Measurements from ENCODE around the gene STAMBPL1. TPM values are rescaled to one million over a fixed set of nuclear protein-coding genes. Genes with fewer than 3 reads are reported as not detected.
"Not testable (repeated sequence)": the region's sequence is repeated elsewhere in the genome, so short reads cannot be mapped to it uniquely, and the experiment has no call there.

Gene STAMBPL1
- total RNA-seq, 1 donor from 2014 or later, result 15.7 TPM

DNA sequence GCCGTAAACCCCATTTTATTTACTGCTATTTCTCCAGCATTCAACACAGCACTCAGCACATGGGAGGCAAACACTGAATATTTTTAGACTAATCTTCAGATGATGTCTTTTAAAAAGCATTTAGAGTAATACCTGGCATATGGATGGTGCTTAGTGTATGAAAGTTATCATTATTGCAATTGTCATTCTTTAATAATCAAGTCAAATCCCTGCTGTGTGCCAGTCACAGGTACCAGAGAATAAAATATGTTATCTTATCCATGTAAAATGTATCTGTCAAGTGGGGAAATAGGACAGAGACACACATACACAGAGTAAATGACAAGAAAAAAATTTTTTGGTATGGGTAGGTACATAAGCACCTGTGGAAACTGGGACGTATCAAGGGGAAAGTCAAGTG lies 46.9 kb upstream of the STAMBPL1 start:
- H3K36me3 ChIP-seq, result no peaks in the 10 kb centered on the region
- no peaks in the 10 kb centered on the region for H3K4me1 ChIP-seq
- no peak for DNase-seq (ENCODE audit: extremely low spot score in 2 of 2)
- H3K9me3 ChIP-seq, result no peaks in the 10 kb centered on the region
- intact Hi-C loops (cut with DNase I), result loop anchor here (10.0 kb wide), 1 partner anchor 382 kb away; no protein-coding TSS in a partner anchor
- H3K27me3 ChIP-seq, result no peaks in the 10 kb centered on the region
- H3K4me3 ChIP-seq, result no peak overlapping the region
- H3K27ac ChIP-seq, result no peak overlapping the region
- TF ChIP-seq POLR2AphosphoS5 (IDR thresholded peaks at IDR 0.05; ENCODE audit: insufficient read depth in 1 of 2, low read depth in 1 of 2), result no peak
- TF ChIP-seq POLR2A (IDR thresholded peaks at IDR 0.05), result no peak
- TF ChIP-seq, protein P1, sequence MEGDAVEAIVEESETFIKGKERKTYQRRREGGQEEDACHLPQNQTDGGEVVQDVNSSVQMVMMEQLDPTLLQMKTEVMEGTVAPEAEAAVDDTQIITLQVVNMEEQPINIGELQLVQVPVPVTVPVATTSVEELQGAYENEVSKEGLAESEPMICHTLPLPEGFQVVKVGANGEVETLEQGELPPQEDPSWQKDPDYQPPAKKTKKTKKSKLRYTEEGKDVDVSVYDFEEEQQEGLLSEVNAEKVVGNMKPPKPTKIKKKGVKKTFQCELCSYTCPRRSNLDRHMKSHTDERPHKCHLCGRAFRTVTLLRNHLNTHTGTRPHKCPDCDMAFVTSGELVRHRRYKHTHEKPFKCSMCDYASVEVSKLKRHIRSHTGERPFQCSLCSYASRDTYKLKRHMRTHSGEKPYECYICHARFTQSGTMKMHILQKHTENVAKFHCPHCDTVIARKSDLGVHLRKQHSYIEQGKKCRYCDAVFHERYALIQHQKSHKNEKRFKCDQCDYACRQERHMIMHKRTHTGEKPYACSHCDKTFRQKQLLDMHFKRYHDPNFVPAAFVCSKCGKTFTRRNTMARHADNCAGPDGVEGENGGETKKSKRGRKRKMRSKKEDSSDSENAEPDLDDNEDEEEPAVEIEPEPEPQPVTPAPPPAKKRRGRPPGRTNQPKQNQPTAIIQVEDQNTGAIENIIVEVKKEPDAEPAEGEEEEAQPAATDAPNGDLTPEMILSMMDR (IDR thresholded peaks at IDR 0.05), result no peak

DNA sequence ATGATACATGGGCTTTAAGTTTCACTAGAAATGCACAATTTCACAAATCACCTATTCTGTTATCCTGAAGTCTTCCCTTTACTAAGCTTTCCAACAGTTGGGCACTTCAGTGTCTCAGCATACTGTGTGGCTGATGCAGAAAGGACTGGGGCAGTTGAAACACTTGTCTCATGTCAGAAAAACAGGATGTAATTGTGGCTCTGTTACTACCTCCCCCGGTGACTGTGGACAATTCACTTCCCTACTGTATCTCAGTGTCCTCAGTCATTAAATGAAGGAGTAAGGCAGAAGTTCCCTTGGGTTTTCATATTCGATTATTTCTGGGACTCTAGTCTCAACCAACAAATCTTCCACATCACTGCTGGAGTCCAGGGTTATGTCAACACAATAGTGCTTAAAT lies 46.3 kb upstream of the STAMBPL1 start:
- TF ChIP-seq, protein P1 (IDR thresholded peaks at IDR 0.05), result no peak
- no peak for TF ChIP-seq POLR2A (IDR thresholded peaks at IDR 0.05)
- no peak for TF ChIP-seq POLR2AphosphoS5 (IDR thresholded peaks at IDR 0.05; ENCODE audit: insufficient read depth in 1 of 2, low read depth in 1 of 2)
- intact Hi-C loops (cut with DNase I), result loop anchor here (2.0 to 10.0 kb wide), 2 partner anchors 91 to 381 kb away; no protein-coding TSS in a partner anchor
- H3K27me3 ChIP-seq, result no peaks in the 10 kb centered on the region
- H3K4me3 ChIP-seq, result no peak overlapping the region
- no peaks in the 10 kb centered on the region for H3K4me1 ChIP-seq
- no peak for DNase-seq (ENCODE audit: extremely low spot score in 2 of 2)
- H3K9me3 ChIP-seq, result no peaks in the 10 kb centered on the region
- H3K36me3 ChIP-seq, result no peaks in the 10 kb centered on the region
- no peak overlapping the region for H3K27ac ChIP-seq

DNA sequence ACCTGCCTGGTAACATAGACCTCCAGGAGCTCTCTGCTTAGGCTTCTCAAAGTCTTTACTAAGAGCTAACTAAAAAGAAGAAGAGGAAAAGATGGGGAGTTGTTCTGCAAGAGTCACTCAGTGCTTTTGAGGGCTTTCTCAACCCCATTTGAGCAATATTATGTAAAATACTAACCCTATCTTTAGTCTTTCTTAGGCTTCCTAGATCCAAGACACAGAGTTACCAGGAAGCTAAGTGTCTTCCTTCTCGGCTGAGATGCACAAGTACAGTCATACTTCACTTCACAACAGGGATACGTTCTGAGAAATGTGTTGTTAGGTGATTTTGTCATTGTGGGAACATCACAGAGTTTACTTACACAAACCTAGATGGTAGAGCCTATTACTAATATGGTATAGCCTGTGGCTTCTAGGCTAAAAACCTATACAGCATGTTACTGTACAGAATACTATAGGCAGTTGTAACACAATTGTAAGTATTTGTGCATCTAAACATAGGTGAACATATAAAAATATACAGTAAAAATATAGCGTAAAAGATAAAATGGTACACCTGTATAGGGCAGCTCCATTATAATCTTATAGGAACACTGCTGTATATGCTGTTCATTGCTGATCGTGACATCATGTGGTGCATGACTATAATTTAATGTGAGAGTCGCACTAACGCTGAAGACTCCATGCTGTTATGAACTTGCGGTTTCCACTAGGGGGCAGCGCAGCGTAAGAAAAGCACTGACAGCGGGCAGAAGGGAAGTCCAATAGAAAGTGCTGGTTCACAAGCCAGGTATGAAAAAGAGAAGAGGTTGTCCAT lies 44.7 kb upstream of the STAMBPL1 start:
- no peaks in the 10 kb centered on the region for H3K27me3 ChIP-seq
- no peaks in the 10 kb centered on the region for H3K9me3 ChIP-seq
- H3K36me3 ChIP-seq, result no peaks in the 10 kb centered on the region
- TF ChIP-seq POLR2A (IDR thresholded peaks at IDR 0.05) (no peak), POLR2AphosphoS5 (IDR thresholded peaks at IDR 0.05; ENCODE audit: insufficient read depth in 1 of 2, low read depth in 1 of 2) (peak in 1 of 2 donors; percentile 67)
- TF ChIP-seq, protein P1 (IDR thresholded peaks at IDR 0.05), result peak; percentile 72 to 90 (median 81)
- no peak overlapping the region for H3K27ac ChIP-seq
- intact Hi-C loops (cut with DNase I), result loop anchor here (2.0 to 10.0 kb wide), 2 partner anchors 89 to 379 kb away; no protein-coding TSS in a partner anchor
- H3K4me3 ChIP-seq, result no peak overlapping the region
- no peak for DNase-seq (ENCODE audit: extremely low spot score in 2 of 2)
- no peaks in the 10 kb centered on the region for H3K4me1 ChIP-seq

DNA sequence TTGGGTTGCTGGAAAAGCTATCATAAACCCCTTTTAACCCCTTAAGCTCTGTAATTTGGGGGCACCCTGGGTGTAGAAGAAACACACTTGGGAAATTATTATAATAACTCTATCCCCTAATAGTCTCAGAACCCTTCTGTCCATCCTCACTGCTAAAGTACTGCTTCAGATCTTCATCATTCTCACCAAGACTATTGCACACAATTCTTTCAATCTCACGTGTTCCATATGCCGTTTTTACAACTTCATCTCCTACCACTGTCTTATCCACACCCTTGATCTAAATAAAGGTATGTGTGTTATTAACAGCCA lies 44.2 kb upstream of the STAMBPL1 start:
- no peak for TF ChIP-seq POLR2AphosphoS5 (IDR thresholded peaks at IDR 0.05; ENCODE audit: insufficient read depth in 1 of 2, low read depth in 1 of 2)
- TF ChIP-seq, protein P1 (IDR thresholded peaks at IDR 0.05), result no peak
- TF ChIP-seq POLR2A (IDR thresholded peaks at IDR 0.05), result no peak
- intact Hi-C loops (cut with DNase I), result loop anchor here (2.0 to 10.0 kb wide), 2 partner anchors 89 to 379 kb away; no protein-coding TSS in a partner anchor
- H3K27me3 ChIP-seq, result no peaks in the 10 kb centered on the region

DNA sequence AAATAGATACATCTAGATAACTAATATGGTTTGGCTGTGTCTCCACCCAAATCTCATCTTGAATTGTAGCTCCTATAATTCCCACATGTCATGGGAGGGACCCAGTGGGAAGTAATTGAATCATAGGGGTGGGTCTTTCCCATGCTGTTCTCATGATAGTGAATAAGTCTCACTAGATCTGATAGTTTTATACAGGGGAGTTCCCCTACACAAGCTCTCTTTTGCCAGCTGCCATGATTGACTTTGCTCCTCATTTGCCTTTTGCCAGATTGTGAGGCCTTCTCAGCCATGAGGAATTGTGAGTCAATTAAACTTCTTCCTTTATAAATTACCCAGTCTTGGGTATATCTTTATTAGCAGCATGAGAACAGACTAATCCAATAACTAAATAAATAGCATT lies 42.4 kb upstream of the STAMBPL1 start:
- H3K4me1 ChIP-seq; H3K27me3 ChIP-seq; H3K9me3 ChIP-seq; H3K27ac ChIP-seq; H3K36me3 ChIP-seq; DNase-seq (ENCODE audit: extremely low spot score in 2 of 2); H3K4me3 ChIP-seq: not testable (repeated sequence)
- intact Hi-C loops (cut with DNase I), result loop anchor here (10.0 kb wide), 1 partner anchor 377 kb away; no protein-coding TSS in a partner anchor

More for the DNA sequence above, 44.2 kb upstream of the STAMBPL1 start:
- Histone ChIP-seq H3K9me3 (no peaks in the 10 kb centered on the region), H3K27ac (no peak overlapping the region), H3K36me3 (no peaks in the 10 kb centered on the region), H3K4me3 (no peak overlapping the region), H3K4me1 (no peaks in the 10 kb centered on the region)
- no peak for DNase-seq (ENCODE audit: extremely low spot score in 2 of 2)

All from vagina (tissue), 2 donors.